ENCODE measurements around the gene REELD1.

- TF ChIP-seq POLR2A (IDR thresholded peaks at IDR 0.05) (no peak), CTCF (IDR thresholded peaks at IDR 0.05) (no peak)
Measured at GRCh38 chr4:146257511-146257910, 43.2 kb downstream of the REELD1 start.

Data from adrenal gland (tissue), 5 donors.